Mesodermal cell (in vitro differentiated cells): ENCODE results near the gene ID2.

Experiments
- H3K27ac ChIP-seq: 2 replicates; pipeline ENCODE4 v1.7.0; 2013; ENCODE audit warnings: mild to moderate bottlenecking, low read depth, low read length, moderate library complexity; ENCODE audit not compliant: severe bottlenecking
- H3K36me3 ChIP-seq: 2 replicates; pipeline ENCODE4 v1.7.1; 2013; ENCODE audit warnings: mild to moderate bottlenecking, low read length, moderate library complexity; ENCODE audit not compliant: control insufficient read depth, insufficient read depth
- H3K4me1 ChIP-seq: one replicate; pipeline ENCODE4 v1.7.1; 2013; ENCODE audit warnings: mild to moderate bottlenecking, low read length; ENCODE audit not compliant: insufficient read depth, control insufficient read depth, poor library complexity, severe bottlenecking
- H3K4me3 ChIP-seq: 2 replicates; pipeline ENCODE4 v1.7.0; 2013; ENCODE audit warnings: low read length, control low read depth, mild to moderate bottlenecking; ENCODE audit not compliant: insufficient read depth, poor library complexity, severe bottlenecking; ENCODE audit errors: extremely low read depth
- H3K9me3 ChIP-seq: 2 replicates; pipeline ENCODE4 v1.7.1; 2013; ENCODE audit warnings: mild to moderate bottlenecking, low read length, moderate library complexity; ENCODE audit not compliant: control insufficient read depth
- WGBS, 2 experiments: methylation state at CpG; one replicate each; pipeline ENCODE4 v1.1.5; 2013; ENCODE audit warnings: missing lambda C conversion rate in 2 of 2; ENCODE audit not compliant: insufficient coverage in 2 of 2; 5-methylcytosine and 5-hydroxymethylcytosine counted together

ID2 gene

GRCh38 chr2:8691859-8692437 is 10.1 kb downstream of the ID2 start:
- no peak overlapping the region for H3K27ac ChIP-seq
- peaks cover 9% of the 10 kb centered on the region for H3K4me1 ChIP-seq
- no peaks in the 10 kb centered on the region for H3K9me3 ChIP-seq
- no peak overlapping the region for H3K4me3 ChIP-seq
- 89 to 95% methylated on average over 6 to 7 of the region's 9 CpGs for WGBS, 2 experiments
- no peaks in the 10 kb centered on the region for H3K36me3 ChIP-seq

- Histone ChIP-seq H3K4me1 (peaks cover 9% of the 10 kb centered on the region), H3K9me3 (no peaks in the 10 kb centered on the region), H3K27ac (no peak overlapping the region), H3K36me3 (no peaks in the 10 kb centered on the region), H3K4me3 (no peak overlapping the region)
- 71 to 73% methylated on average over 4 to 6 of the region's 7 CpGs for WGBS, 2 experiments
Measured at GRCh38 chr2:8692783-8693156, 10.9 kb downstream of the ID2 start.

DNA sequence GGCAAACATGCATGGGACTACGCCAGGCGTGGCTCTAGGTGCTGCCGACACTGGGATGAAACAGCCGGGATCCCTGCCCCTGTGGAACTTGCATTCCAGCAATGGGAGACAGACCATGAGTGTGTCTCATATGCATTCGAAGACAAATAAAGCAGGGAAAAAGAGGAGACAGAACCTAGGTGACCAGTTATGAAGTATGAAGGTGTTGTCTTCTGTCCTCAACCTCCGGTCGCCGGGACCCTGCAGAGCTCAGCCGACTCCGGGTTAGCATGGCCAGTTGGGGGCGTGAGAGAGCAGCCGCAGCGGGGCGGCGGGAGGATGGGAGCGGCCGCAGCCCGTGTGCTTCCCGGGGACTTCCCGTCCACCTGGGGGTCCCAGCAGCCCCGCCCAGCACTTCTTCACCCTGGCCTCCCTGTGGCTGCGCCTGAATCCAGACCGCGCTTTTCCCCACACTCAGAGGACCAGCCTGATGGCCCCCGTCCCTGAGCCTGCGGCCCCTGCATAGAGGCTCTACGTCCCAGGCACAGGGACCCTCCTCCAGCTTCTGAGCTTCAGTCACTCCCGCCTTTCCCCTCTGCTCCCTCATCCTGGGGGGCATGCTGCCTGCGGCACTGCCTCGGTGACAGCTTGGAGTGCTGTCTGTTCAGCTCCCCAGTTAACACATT is 11.4 kb downstream of the ID2 start:
- 49 to 84% methylated on average over 11 to 30 of the region's 30 CpGs for WGBS, 2 experiments
- H3K36me3 ChIP-seq, result no peaks in the 10 kb centered on the region
- no peaks in the 10 kb centered on the region for H3K9me3 ChIP-seq
- H3K4me3 ChIP-seq, result no peak overlapping the region
- H3K27ac ChIP-seq, result no peak overlapping the region
- peaks cover 9% of the 10 kb centered on the region for H3K4me1 ChIP-seq

DNA sequence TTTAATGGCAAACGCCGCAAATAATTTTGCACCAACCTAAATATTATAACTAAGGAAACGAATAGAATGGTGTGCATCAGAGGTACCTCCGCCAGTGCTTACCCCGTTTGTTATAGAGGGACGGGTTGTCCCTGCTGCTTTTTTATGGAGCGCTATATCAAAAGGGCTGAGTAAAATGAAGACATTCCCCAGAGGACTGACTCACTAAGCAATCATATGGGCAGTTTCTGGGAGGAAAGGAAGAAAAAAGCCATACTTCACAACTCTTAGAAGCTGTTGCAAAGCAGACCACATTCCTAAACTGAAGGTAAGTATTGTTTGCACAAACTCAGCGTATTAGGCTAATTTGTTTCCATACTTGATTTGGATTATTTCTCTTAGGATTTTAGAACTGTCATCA is 12.9 kb downstream of the ID2 start:
- H3K36me3 ChIP-seq, result no peaks in the 10 kb centered on the region
- WGBS, 2 experiments, result 95 to 100% methylated on average over 2 to 4 of the region's 8 CpGs
- H3K9me3 ChIP-seq, result no peaks in the 10 kb centered on the region
- H3K4me3 ChIP-seq, result no peak overlapping the region
- peak overlapping the region; percentile 41 for H3K27ac ChIP-seq
- peaks cover 9% of the 10 kb centered on the region for H3K4me1 ChIP-seq

DNA sequence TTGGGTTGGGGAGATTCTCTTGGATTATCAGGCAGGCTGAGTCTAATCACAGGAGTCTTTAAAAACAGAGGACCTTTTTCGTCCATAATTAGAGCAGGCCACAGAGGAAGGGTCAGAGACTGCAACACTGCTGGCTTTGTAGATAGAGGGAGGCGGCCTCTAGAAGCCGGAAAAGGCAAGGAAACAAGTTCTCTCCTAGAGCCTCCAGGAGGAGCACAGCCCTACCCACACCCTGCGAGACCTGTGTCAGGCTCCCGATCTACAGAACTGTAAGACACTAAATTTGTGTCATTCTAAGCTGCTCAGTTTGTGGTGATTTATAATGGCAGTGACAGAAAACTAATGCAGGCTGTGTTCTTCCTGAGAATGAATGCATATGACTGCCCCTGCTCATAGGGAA is 15.3 kb downstream of the ID2 start:
- H3K4me3 ChIP-seq, result no peak overlapping the region
- no peaks in the 10 kb centered on the region for H3K9me3 ChIP-seq
- 84 to 94% methylated on average over 3 to 5 of the region's 5 CpGs for WGBS, 2 experiments

DNA sequence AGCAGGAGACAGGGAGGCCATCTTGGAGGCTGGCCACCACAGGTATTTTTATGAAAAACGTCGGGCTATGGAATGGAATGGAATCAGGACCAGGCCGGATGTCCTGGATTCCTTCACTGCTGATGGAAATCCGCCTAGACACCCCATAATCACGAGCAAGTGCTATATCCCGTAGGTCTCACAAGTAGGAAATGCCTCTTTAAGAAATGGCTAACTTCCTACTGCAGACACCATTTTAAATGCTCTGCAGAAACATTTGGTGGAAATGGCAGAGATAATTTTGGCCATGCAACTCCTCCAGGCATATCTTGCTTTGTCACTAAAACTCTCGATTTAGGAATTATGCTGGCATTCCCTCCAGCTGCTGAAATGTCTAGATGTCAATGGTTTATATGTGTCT is 18.0 kb downstream of the ID2 start:
- Histone ChIP-seq H3K27ac (no peak overlapping the region), H3K36me3 (peaks cover 8% of the 10 kb centered on the region), H3K4me1 (peaks cover 6% of the 10 kb centered on the region), H3K4me3 (no peak overlapping the region), H3K9me3 (peaks cover 4% of the 10 kb centered on the region)
- 95 to 99% methylated on average over 6 of the region's 7 CpGs for WGBS, 2 experiments

More for the DNA sequence above, 15.3 kb downstream of the ID2 start:
- Histone ChIP-seq H3K27ac (no peak overlapping the region), H3K4me1 (peaks cover 9% of the 10 kb centered on the region), H3K36me3 (no peaks in the 10 kb centered on the region)

DNA sequence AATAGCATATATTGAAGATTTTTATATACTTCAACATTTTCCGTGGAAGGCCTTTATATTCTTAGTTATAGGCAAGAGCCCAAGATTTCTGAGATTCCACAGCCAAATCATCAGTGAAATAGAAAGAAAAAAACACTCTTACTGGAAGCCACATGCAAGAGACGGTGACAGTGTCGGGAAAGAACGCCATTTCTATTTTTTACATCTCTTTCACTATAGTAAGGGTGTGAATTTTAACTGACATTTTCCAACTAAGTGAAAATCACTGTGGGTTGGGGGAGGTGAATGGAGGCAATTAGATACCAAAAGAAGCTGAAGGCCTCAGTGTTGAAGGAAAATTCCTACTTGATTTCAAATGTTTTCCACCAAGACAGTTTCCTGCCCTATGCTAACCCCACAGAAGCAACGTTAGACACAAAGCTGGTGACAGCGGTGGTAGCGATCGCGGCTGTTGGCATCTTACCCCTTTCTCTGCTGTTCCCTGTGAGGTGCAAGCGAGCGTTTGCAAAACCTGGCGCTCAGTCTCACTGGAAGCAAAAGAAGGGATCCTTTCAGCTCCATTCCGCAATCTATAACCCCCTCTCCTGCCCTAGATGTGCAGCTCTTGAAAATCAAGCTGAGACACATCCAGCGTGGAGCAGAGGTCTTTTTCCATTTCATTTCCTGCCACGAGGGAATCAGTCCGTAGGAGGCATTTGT is 20.0 kb downstream of the ID2 start:
- 96 to 97% methylated on average over 12 of the region's 16 CpGs for WGBS, 2 experiments

GRCh38 chr2:8704906-8705305 is 23.1 kb downstream of the ID2 start:
- Histone ChIP-seq H3K4me1 (peaks cover 8% of the 10 kb centered on the region), H3K36me3 (peaks cover 8% of the 10 kb centered on the region), H3K4me3 (no peak overlapping the region), H3K27ac (no peak overlapping the region), H3K9me3 (peaks cover 24% of the 10 kb centered on the region)
- WGBS, 2 experiments, result no CpG with 5 or more reads among the region's 3 CpGs

More for the DNA sequence above, 20.0 kb downstream of the ID2 start:
- H3K9me3 ChIP-seq, result peaks cover 6% of the 10 kb centered on the region
- peaks cover 8% of the 10 kb centered on the region for H3K36me3 ChIP-seq
- H3K4me3 ChIP-seq, result no peak overlapping the region
- H3K27ac ChIP-seq, result no peak overlapping the region
- peaks cover 8% of the 10 kb centered on the region for H3K4me1 ChIP-seq

GRCh38 chr2:8709611-8710010 is 27.8 kb downstream of the ID2 start:
- peaks cover 25% of the 10 kb centered on the region for H3K9me3 ChIP-seq
- no peaks in the 10 kb centered on the region for H3K36me3 ChIP-seq
- no peak overlapping the region for H3K4me3 ChIP-seq
- peaks cover 19% of the 10 kb centered on the region for H3K4me1 ChIP-seq
- WGBS, 2 experiments, result 90 to 91% methylated on average over 14 of the region's 14 CpGs
- H3K27ac ChIP-seq, result no peak overlapping the region

- H3K9me3 ChIP-seq, result peaks cover 25% of the 10 kb centered on the region
- peaks cover 15% of the 10 kb centered on the region for H3K4me1 ChIP-seq
- H3K36me3 ChIP-seq, result no peaks in the 10 kb centered on the region
- 80 to 85% methylated on average over 1 to 2 of the region's 3 CpGs for WGBS, 2 experiments
- H3K4me3 ChIP-seq, result no peak overlapping the region
- no peak overlapping the region for H3K27ac ChIP-seq
Measured at GRCh38 chr2:8710951-8711350, 29.1 kb downstream of the ID2 start.

- no peak overlapping the region for H3K27ac ChIP-seq
- no peak overlapping the region for H3K4me3 ChIP-seq
- H3K36me3 ChIP-seq, result no peaks in the 10 kb centered on the region
- H3K4me1 ChIP-seq, result peaks cover 12% of the 10 kb centered on the region
- H3K9me3 ChIP-seq, result peaks cover 14% of the 10 kb centered on the region
- 91 to 93% methylated on average over 7 of the region's 7 CpGs for WGBS, 2 experiments
Measured at GRCh38 chr2:8714283-8714682, 32.4 kb downstream of the ID2 start.
